ENCODE results near the gene SOX30. TPM values are rescaled to one million over a fixed set of nuclear protein-coding genes. Genes with fewer than 3 reads are reported as not detected.
"Not testable (repeated sequence)": the region's sequence is repeated elsewhere in the genome, so short reads cannot be mapped to it uniquely, and the experiment has no call there.

The SOX30 gene
- polyA plus RNA-seq, 6 donors from 2014 or later, result 0.42 to 1.1 (median 0.83) TPM

GRCh38 chr5:157674351-157674750, 22.1 kb upstream of the SOX30 start:
- ATAC-seq (ENCODE audit: low read depth in 2 of 2); H3K27me3 Mint-ChIP-seq; H3K27ac Mint-ChIP-seq; DNase-seq; H3K36me3 Mint-ChIP-seq; H3K9me3 Mint-ChIP-seq: not testable (repeated sequence)
- Mint-ChIP-seq H3K4me3 (peak overlapping the region in 1 of 8 donors; percentile 45), H3K4me1 (peaks cover 24 to 45% (median 26%) of the 10 kb centered on the region in 3 donors)

- Mint-ChIP-seq H3K27me3 (peaks cover 0 to 5% (median 0%) of the 10 kb centered on the region in 3 donors), H3K36me3 (no peaks in the 10 kb centered on the region), H3K27ac (peak overlapping the region in 2 of 6 donors; percentile 38 to 82), H3K4me3 (peak overlapping the region in 5 of 8 donors; percentile 39 to 94 (median 88)), H3K9me3 (peaks cover 0 to 2% (median 0%) of the 10 kb centered on the region in 7 donors), H3K4me1 (peaks cover 30 to 53% (median 33%) of the 10 kb centered on the region in 3 donors)
- DNase-seq (no peak), ATAC-seq (ENCODE audit: low read depth in 2 of 2) (no peak)
Measured at GRCh38 chr5:157672976-157673375, 20.7 kb upstream of the SOX30 start.

GRCh38 chr5:157671592-157672330, 19.5 kb upstream of the SOX30 start:
- no peaks in the 10 kb centered on the region for H3K36me3 Mint-ChIP-seq
- DNase-seq (no peak), ATAC-seq (ENCODE audit: low read depth in 2 of 2) (no peak)
- peaks cover 30 to 53% (median 33%) of the 10 kb centered on the region in 3 donors for H3K4me1 Mint-ChIP-seq
- H3K27ac Mint-ChIP-seq, result peak overlapping the region in 5 of 6 donors; percentile 74 to 97 (median 89)
- peak overlapping the region; percentile 87 to 98 (median 94) for H3K4me3 Mint-ChIP-seq
- H3K27me3 Mint-ChIP-seq, result peaks cover 0 to 5% (median 0%) of the 10 kb centered on the region in 3 donors
- H3K9me3 Mint-ChIP-seq, result peaks cover 0 to 2% (median 0%) of the 10 kb centered on the region in 7 donors

GRCh38 chr5:157670662-157671591, 18.7 kb upstream of the SOX30 start, which contains the start of gene C5orf52:
Gene C5orf52 (plus strand): TSS chr5:157671533. CDS start chr5:157671615, 82 bp downstream.
- H3K27me3 Mint-ChIP-seq, result peaks cover 0 to 5% (median 0%) of the 10 kb centered on the region in 3 donors
- H3K36me3 Mint-ChIP-seq, result no peaks in the 10 kb centered on the region
- ATAC-seq (ENCODE audit: low read depth in 2 of 2) (peak; percentile 43 to 55), DNase-seq (peak; percentile 25)
- peak within 1 kb of the TSS in 5 of 6 donors; percentile 74 to 97 (median 89) for H3K27ac Mint-ChIP-seq
- H3K4me3 Mint-ChIP-seq, result peak within 1 kb of the TSS; percentile 87 to 98 (median 94)
- peaks cover 30 to 48% (median 33%) of the 10 kb centered on the region in 3 donors for H3K4me1 Mint-ChIP-seq
- peaks cover 0 to 2% (median 0%) of the 10 kb centered on the region in 7 donors for H3K9me3 Mint-ChIP-seq

- Mint-ChIP-seq H3K36me3 (no peaks in the 10 kb centered on the region), H3K27ac (peak overlapping the region in 1 of 6 donors; percentile 87), H3K4me3 (peak overlapping the region; percentile 1 to 97 (median 89)), H3K9me3 (peaks cover 0 to 6% (median 0%) of the 10 kb centered on the region in 7 donors), H3K27me3 (peaks cover 0 to 5% (median 0%) of the 10 kb centered on the region in 3 donors), H3K4me1 (peaks cover 30 to 45% (median 33%) of the 10 kb centered on the region in 3 donors)
- ATAC-seq (ENCODE audit: low read depth in 2 of 2), result no peak
- DNase-seq, result no peak
Measured at GRCh38 chr5:157669701-157670097, 17.5 kb upstream of the SOX30 start.

GRCh38 chr5:157668356-157668755, 16.1 kb upstream of the SOX30 start:
- peaks cover 0 to 5% (median 0%) of the 10 kb centered on the region in 3 donors for H3K27me3 Mint-ChIP-seq
- H3K9me3 Mint-ChIP-seq, result peaks cover 0 to 9% (median 0%) of the 10 kb centered on the region in 7 donors
- H3K4me1 Mint-ChIP-seq, result peaks cover 30 to 37% (median 35%) of the 10 kb centered on the region in 3 donors
- H3K36me3 Mint-ChIP-seq, result no peaks in the 10 kb centered on the region
- H3K27ac Mint-ChIP-seq, result peak overlapping the region in 3 of 6 donors; percentile 43 to 73 (median 67)
- DNase-seq (no peak), ATAC-seq (ENCODE audit: low read depth in 2 of 2) (no peak)
- H3K4me3 Mint-ChIP-seq, result peak overlapping the region in 1 of 8 donors; percentile 77

- Mint-ChIP-seq H3K27ac (peak overlapping the region in 1 of 6 donors; percentile 80), H3K36me3 (no peaks in the 10 kb centered on the region), H3K27me3 (no peaks in the 10 kb centered on the region), H3K9me3 (peaks cover 0 to 11% (median 4%) of the 10 kb centered on the region in 7 donors), H3K4me3 (no peak overlapping the region), H3K4me1 (peaks cover 20 to 35% (median 25%) of the 10 kb centered on the region in 3 donors)
- ATAC-seq (ENCODE audit: low read depth in 2 of 2) (no peak), DNase-seq (no peak)
Measured at GRCh38 chr5:157665467-157666070, 13.3 kb upstream of the SOX30 start.

- peaks cover 17 to 18% of the 10 kb centered on the region in 2 donors for H3K36me3 Mint-ChIP-seq
- peaks cover 5 to 18% (median 7%) of the 10 kb centered on the region in 3 donors for H3K4me1 Mint-ChIP-seq
- H3K4me3 Mint-ChIP-seq, result no peak overlapping the region
- no peak overlapping the region for H3K27ac Mint-ChIP-seq
- H3K9me3 Mint-ChIP-seq, result peaks cover 0 to 35% (median 21%) of the 10 kb centered on the region in 7 donors
- H3K27me3 Mint-ChIP-seq, result no peaks in the 10 kb centered on the region
- DNase-seq (no peak), ATAC-seq (ENCODE audit: low read depth in 2 of 2) (no peak)
Measured at GRCh38 chr5:157659868-157660660, 7.8 kb upstream of the SOX30 start.

- Mint-ChIP-seq H3K9me3 (peaks cover 0 to 35% (median 23%) of the 10 kb centered on the region in 7 donors), H3K27ac (no peak overlapping the region), H3K4me3 (no peak overlapping the region)
Measured at GRCh38 chr5:157658893-157659292, 6.7 kb upstream of the SOX30 start.

GRCh38 chr5:157657516-157657915, 5.3 kb upstream of the SOX30 start:
- no peaks in the 10 kb centered on the region for H3K27me3 Mint-ChIP-seq
- peaks cover 0 to 44% (median 31%) of the 10 kb centered on the region in 7 donors for H3K9me3 Mint-ChIP-seq
- H3K4me3 Mint-ChIP-seq, result no peak overlapping the region
- ATAC-seq (ENCODE audit: low read depth in 2 of 2), result no peak
- H3K27ac Mint-ChIP-seq, result no peak overlapping the region
- DNase-seq, result no peak
- peaks cover 10 to 15% (median 11%) of the 10 kb centered on the region in 3 donors for H3K4me1 Mint-ChIP-seq
- H3K36me3 Mint-ChIP-seq, result peaks cover 17 to 30% of the 10 kb centered on the region in 2 donors

More at GRCh38 chr5:157658893-157659292, 6.7 kb upstream of the SOX30 start:
- Mint-ChIP-seq H3K4me1 (peaks cover 5 to 18% (median 7%) of the 10 kb centered on the region in 3 donors), H3K36me3 (peaks cover 17 to 18% of the 10 kb centered on the region in 2 donors), H3K27me3 (no peaks in the 10 kb centered on the region)
- ATAC-seq (ENCODE audit: low read depth in 2 of 2) (no peak), DNase-seq (no peak)

- H3K4me1 Mint-ChIP-seq, result peaks cover 35 to 54% (median 40%) of the 10 kb centered on the region in 3 donors
- peak overlapping the region; percentile 78 to 91 (median 88) for H3K4me3 Mint-ChIP-seq
Measured at GRCh38 chr5:157651623-157652376, 438 bp downstream of the SOX30 start.

More at GRCh38 chr5:157651623-157652376, 438 bp downstream of the SOX30 start:
- Mint-ChIP-seq H3K27me3 (no peaks in the 10 kb centered on the region), H3K9me3 (peaks cover 0 to 23% (median 13%) of the 10 kb centered on the region in 7 donors), H3K36me3 (peaks cover 0 to 12% of the 10 kb centered on the region in 2 donors), H3K27ac (peak overlapping the region; percentile 64 to 94 (median 84))
- ATAC-seq (ENCODE audit: low read depth in 2 of 2) (peak; percentile 95 to 98), DNase-seq (peak; percentile 83)

Measured in naive B cell (primary cell).